HG02678 (cell line): ENCODE results near the gene EIF2B5.

Experiments
- ATAC-seq: cut with Tn5 transposase; IDR thresholded peaks from one replicate; pipeline ENCODE4 v1.9.1; 2021; ENCODE audit warnings: mild to moderate bottlenecking, moderate library complexity; ENCODE audit not compliant: unreplicated experiment

EIF2B5 gene

DNA sequence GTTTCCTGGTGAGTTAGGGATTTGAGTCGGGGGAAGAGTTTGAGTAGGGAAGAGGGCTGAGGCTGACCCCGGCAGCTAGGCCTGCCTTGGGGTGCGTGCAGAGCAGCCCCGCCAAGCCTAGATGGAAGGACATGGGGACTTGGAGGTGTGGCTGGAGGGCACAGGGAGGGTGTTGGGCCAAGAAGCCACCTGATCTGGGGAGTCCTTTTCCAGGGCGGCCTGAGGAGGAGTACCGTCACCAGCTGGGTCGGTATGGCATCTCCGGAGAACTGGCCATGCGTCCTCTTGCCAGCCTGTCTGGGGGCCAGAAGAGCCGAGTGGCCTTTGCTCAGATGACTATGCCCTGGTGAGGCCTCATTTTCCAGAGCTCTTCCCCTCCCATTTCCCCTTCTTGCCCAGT, 57.7 kb downstream of the EIF2B5 start:
- ATAC-seq: no peak

DNA sequence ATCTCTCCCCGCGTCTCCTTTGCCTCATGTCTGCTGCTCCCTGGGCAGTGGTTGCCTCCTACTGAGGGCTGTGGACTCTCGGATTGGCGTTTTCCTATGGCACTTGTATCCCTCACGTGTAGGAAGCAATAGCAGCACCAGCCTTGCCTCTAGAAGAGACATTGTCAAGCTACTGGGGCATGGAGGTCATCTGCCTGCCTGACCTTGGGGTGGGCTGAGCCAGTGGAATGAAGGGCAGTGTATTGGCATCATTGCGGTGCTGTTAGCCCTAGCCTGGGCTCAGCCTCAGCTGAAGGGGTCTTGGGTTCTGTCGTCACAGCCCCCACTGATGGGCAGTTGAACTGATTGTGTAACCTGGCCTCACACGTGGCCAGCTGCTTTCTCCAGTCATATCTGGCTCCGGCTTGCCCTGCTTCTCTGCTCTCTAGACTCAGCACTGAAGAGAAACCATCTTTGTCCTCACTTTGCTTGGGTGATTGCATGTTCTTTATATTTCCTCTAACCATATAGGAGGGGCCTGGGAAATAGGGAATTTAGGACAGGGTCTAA, 58.9 kb downstream of the EIF2B5 start:
- no peak for ATAC-seq
